ENCODE data around the gene CCDC171.

CCDC171 gene

GRCh38 chr9:15738011-15738410 is 185.2 kb downstream of the CCDC171 start:
- H3K27me3 ChIP-seq (ENCODE audit: insufficient read depth, low read length) = no peaks in the 10 kb centered on the region
- no peak overlapping the region for H3K9ac ChIP-seq (ENCODE audit: low read length)
- no peaks in the 10 kb centered on the region for H4K20me1 ChIP-seq (ENCODE audit: insufficient read depth, low read length)
- no peaks in the 10 kb centered on the region for H3K9me3 ChIP-seq (ENCODE audit: low read length)
- no peaks in the 10 kb centered on the region for H3K36me3 ChIP-seq (ENCODE audit: insufficient read depth, low read length)
- H3K4me2 ChIP-seq (ENCODE audit: low read length) = no peak overlapping the region
- H3K79me2 ChIP-seq (ENCODE audit: insufficient read depth, low read length) = no peaks in the 10 kb centered on the region
- TF ChIP-seq, protein P1, sequence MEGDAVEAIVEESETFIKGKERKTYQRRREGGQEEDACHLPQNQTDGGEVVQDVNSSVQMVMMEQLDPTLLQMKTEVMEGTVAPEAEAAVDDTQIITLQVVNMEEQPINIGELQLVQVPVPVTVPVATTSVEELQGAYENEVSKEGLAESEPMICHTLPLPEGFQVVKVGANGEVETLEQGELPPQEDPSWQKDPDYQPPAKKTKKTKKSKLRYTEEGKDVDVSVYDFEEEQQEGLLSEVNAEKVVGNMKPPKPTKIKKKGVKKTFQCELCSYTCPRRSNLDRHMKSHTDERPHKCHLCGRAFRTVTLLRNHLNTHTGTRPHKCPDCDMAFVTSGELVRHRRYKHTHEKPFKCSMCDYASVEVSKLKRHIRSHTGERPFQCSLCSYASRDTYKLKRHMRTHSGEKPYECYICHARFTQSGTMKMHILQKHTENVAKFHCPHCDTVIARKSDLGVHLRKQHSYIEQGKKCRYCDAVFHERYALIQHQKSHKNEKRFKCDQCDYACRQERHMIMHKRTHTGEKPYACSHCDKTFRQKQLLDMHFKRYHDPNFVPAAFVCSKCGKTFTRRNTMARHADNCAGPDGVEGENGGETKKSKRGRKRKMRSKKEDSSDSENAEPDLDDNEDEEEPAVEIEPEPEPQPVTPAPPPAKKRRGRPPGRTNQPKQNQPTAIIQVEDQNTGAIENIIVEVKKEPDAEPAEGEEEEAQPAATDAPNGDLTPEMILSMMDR (IDR thresholded peaks at IDR 0.05; ENCODE audit: low read length) = no peak
- TF ChIP-seq EZH2 (IDR thresholded peaks at IDR 0.05; ENCODE audit: borderline replicate concordance, low read length) = no peak
- H3K9me2 ChIP-seq (ENCODE audit: low read depth, low read length) = no peaks in the 10 kb centered on the region
- no peaks in the 10 kb centered on the region for H3F3A ChIP-seq (ENCODE audit: insufficient read depth, low read length)
- H2AFZ ChIP-seq (ENCODE audit: low read length) = no peak overlapping the region
- H3K4me3 ChIP-seq (ENCODE audit: low read depth, low read length, poor library complexity, severe bottlenecking) = no peak overlapping the region
- no peaks in the 10 kb centered on the region for H3K4me1 ChIP-seq (ENCODE audit: insufficient read depth, low read length, severe bottlenecking)
- no peak overlapping the region for H3K27ac ChIP-seq (ENCODE audit: low read depth, low read length, poor library complexity, severe bottlenecking)

GRCh38 chr9:15741015-15741414 is 188.2 kb downstream of the CCDC171 start:
- no peak overlapping the region for H3K4me3 ChIP-seq (ENCODE audit: low read depth, low read length, poor library complexity, severe bottlenecking)
- no peaks in the 10 kb centered on the region for H3F3A ChIP-seq (ENCODE audit: insufficient read depth, low read length)
- no peaks in the 10 kb centered on the region for H4K20me1 ChIP-seq (ENCODE audit: insufficient read depth, low read length)
- 0 out of 2 replicates have a peak, but pooled peaks cover 2% of the 10 kb centered on the region for H3K36me3 ChIP-seq (ENCODE audit: insufficient read depth, low read length)
- no peak overlapping the region for H3K27ac ChIP-seq (ENCODE audit: low read depth, low read length, poor library complexity, severe bottlenecking)
- H3K79me2 ChIP-seq (ENCODE audit: insufficient read depth, low read length) = no peaks in the 10 kb centered on the region
- no peaks in the 10 kb centered on the region for H3K27me3 ChIP-seq (ENCODE audit: insufficient read depth, low read length)
- no peak overlapping the region for H3K9ac ChIP-seq (ENCODE audit: low read length)
- H3K9me2 ChIP-seq (ENCODE audit: low read depth, low read length) = no peaks in the 10 kb centered on the region; the same call in 1 of the 2 replicates
- H3K4me1 ChIP-seq (ENCODE audit: insufficient read depth, low read length, severe bottlenecking) = no peaks in the 10 kb centered on the region
- H2AFZ ChIP-seq (ENCODE audit: low read length) = no peak overlapping the region
- no peak for TF ChIP-seq EZH2 (IDR thresholded peaks at IDR 0.05; ENCODE audit: borderline replicate concordance, low read length)
- TF ChIP-seq, protein P1 (IDR thresholded peaks at IDR 0.05; ENCODE audit: low read length) = no peak
- H3K4me2 ChIP-seq (ENCODE audit: low read length) = no peak overlapping the region
- H3K9me3 ChIP-seq (ENCODE audit: low read length) = no peaks in the 10 kb centered on the region

DNA sequence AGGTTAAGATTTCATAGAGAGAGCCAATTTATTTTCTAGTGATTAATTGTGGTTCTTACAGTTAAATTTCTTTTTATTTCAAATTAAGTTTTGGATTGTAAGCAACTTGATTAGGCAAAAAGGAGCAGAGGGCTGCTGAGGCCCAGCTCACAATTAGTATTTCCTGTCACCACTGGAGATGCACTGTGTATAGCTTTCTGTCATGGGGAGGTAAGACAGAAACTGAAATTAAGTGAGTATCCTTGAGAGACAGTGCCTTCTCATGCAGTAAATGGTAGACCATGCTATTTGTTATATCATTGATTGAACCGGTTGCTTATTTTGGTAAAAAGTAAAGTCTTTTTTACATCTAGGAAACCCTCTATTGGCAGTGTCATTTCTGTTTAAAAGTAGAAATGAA is 190.7 kb downstream of the CCDC171 start:
- H2AFZ ChIP-seq (ENCODE audit: low read length) = no peak overlapping the region
- no peak overlapping the region for H3K9ac ChIP-seq (ENCODE audit: low read length)
- 0 out of 2 replicates have a peak, but pooled peaks cover 5% of the 10 kb centered on the region for H3K36me3 ChIP-seq (ENCODE audit: insufficient read depth, low read length)
- no peaks in the 10 kb centered on the region for H3F3A ChIP-seq (ENCODE audit: insufficient read depth, low read length)
- no peaks in the 10 kb centered on the region for H4K20me1 ChIP-seq (ENCODE audit: insufficient read depth, low read length)
- H3K79me2 ChIP-seq (ENCODE audit: insufficient read depth, low read length) = no peaks in the 10 kb centered on the region
- H3K4me1 ChIP-seq (ENCODE audit: insufficient read depth, low read length, severe bottlenecking) = no peaks in the 10 kb centered on the region
- H3K4me2 ChIP-seq (ENCODE audit: low read length) = no peak overlapping the region
- no peaks in the 10 kb centered on the region for H3K27me3 ChIP-seq (ENCODE audit: insufficient read depth, low read length)
- no peaks in the 10 kb centered on the region for H3K9me3 ChIP-seq (ENCODE audit: low read length)
- H3K27ac ChIP-seq (ENCODE audit: low read depth, low read length, poor library complexity, severe bottlenecking) = no peak overlapping the region
- H3K4me3 ChIP-seq (ENCODE audit: low read depth, low read length, poor library complexity, severe bottlenecking) = no peak overlapping the region
- no peak for TF ChIP-seq EZH2 (IDR thresholded peaks at IDR 0.05; ENCODE audit: borderline replicate concordance, low read length)
- H3K9me2 ChIP-seq (ENCODE audit: low read depth, low read length) = no peaks in the 10 kb centered on the region; the same call in 1 of the 2 replicates

GRCh38 chr9:15744196-15744595 is 191.4 kb downstream of the CCDC171 start:
- Histone ChIP-seq H3K4me3 (ENCODE audit: low read depth, low read length, poor library complexity, severe bottlenecking) (no peak overlapping the region), H3K36me3 (ENCODE audit: insufficient read depth, low read length) (0 out of 2 replicates have a peak, but pooled peaks cover 5% of the 10 kb centered on the region), H3K4me2 (ENCODE audit: low read length) (no peak overlapping the region), H3F3A (ENCODE audit: insufficient read depth, low read length) (no peaks in the 10 kb centered on the region), H3K4me1 (ENCODE audit: insufficient read depth, low read length, severe bottlenecking) (no peaks in the 10 kb centered on the region), H3K9me2 (ENCODE audit: low read depth, low read length) (no peaks in the 10 kb centered on the region; the same call in 1 of the 2 replicates), H3K79me2 (ENCODE audit: insufficient read depth, low read length) (no peaks in the 10 kb centered on the region), H2AFZ (ENCODE audit: low read length) (no peak overlapping the region), H3K9me3 (ENCODE audit: low read length) (no peaks in the 10 kb centered on the region), H3K27ac (ENCODE audit: low read depth, low read length, poor library complexity, severe bottlenecking) (no peak overlapping the region), H3K27me3 (ENCODE audit: insufficient read depth, low read length) (no peaks in the 10 kb centered on the region), H3K9ac (ENCODE audit: low read length) (no peak overlapping the region), H4K20me1 (ENCODE audit: insufficient read depth, low read length) (no peaks in the 10 kb centered on the region)
- TF ChIP-seq, protein P1 (IDR thresholded peaks at IDR 0.05; ENCODE audit: low read length) = no peak
- TF ChIP-seq EZH2 (IDR thresholded peaks at IDR 0.05; ENCODE audit: borderline replicate concordance, low read length) = no peak

Measured in OCI-LY1 (cell line).